ENCODE results near the gene TXNDC8. TPM values are rescaled to one million over a fixed set of nuclear protein-coding genes. Genes with fewer than 3 reads are reported as not detected.

Gene TXNDC8
- total RNA-seq, 1 experiment from 2014 or later = not detected

DNA sequence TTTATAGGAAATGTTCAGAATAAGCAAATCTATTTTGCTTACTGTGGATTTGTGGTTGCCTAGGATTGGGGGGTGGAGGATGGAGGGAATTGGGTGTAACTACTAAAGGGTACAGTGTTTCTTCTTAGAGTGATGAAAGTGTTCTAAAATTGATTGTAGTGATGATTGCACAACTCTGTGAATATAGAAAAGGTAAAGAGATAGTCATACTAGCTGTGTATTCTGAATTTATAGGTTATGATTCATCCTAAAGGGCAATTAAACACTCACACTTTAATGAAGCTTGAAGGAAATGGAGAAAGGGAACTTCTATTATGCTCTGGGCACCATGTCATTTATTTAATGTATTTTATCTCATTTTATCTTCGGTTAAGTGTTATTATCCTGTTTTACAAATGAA, 9.9 kb downstream of the TXNDC8 start:
- Mint-ChIP-seq H3K36me3 (no peaks in the 10 kb centered on the region), H3K27ac (no peak overlapping the region), H3K27me3 (ENCODE audit: low read depth) (peaks cover 5% of the 10 kb centered on the region; the same call in 1 of the 2 replicates), H3K4me3 (no peak overlapping the region), H3K4me1 (no peaks in the 10 kb centered on the region), H3K9me3 (peaks cover 16% of the 10 kb centered on the region)
- ATAC-seq (no peak), DNase-seq (ENCODE audit: low spot score) (no peak)
- CTCF ChIA-PET = no interaction called here
- no peak for TF ChIP-seq ATF1 (CRISPR knock-in tag; IDR thresholded peaks at IDR 0.05)
- TF ChIP-seq FOXJ3 (CRISPR knock-in tag; IDR thresholded peaks at IDR 0.05; ENCODE audit: borderline replicate concordance) = no peak
- TF ChIP-seq SMAD4 (CRISPR knock-in tag; IDR thresholded peaks at IDR 0.05) = no peak
- no peak for TF ChIP-seq ZNF425 (CRISPR knock-in tag; conservative IDR thresholded peaks at IDR 0.05)
- TF ChIP-seq ZSCAN18 (CRISPR knock-in tag; IDR thresholded peaks at IDR 0.05) = no peak
- TF ChIP-seq, protein P1, sequence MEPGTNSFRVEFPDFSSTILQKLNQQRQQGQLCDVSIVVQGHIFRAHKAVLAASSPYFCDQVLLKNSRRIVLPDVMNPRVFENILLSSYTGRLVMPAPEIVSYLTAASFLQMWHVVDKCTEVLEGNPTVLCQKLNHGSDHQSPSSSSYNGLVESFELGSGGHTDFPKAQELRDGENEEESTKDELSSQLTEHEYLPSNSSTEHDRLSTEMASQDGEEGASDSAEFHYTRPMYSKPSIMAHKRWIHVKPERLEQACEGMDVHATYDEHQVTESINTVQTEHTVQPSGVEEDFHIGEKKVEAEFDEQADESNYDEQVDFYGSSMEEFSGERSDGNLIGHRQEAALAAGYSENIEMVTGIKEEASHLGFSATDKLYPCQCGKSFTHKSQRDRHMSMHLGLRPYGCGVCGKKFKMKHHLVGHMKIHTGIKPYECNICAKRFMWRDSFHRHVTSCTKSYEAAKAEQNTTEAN (CRISPR knock-in tag; IDR thresholded peaks at IDR 0.05) = no peak
- TF ChIP-seq PRRX2 (CRISPR knock-in tag; IDR thresholded peaks at IDR 0.05) = no peak
- TF ChIP-seq, protein P2, sequence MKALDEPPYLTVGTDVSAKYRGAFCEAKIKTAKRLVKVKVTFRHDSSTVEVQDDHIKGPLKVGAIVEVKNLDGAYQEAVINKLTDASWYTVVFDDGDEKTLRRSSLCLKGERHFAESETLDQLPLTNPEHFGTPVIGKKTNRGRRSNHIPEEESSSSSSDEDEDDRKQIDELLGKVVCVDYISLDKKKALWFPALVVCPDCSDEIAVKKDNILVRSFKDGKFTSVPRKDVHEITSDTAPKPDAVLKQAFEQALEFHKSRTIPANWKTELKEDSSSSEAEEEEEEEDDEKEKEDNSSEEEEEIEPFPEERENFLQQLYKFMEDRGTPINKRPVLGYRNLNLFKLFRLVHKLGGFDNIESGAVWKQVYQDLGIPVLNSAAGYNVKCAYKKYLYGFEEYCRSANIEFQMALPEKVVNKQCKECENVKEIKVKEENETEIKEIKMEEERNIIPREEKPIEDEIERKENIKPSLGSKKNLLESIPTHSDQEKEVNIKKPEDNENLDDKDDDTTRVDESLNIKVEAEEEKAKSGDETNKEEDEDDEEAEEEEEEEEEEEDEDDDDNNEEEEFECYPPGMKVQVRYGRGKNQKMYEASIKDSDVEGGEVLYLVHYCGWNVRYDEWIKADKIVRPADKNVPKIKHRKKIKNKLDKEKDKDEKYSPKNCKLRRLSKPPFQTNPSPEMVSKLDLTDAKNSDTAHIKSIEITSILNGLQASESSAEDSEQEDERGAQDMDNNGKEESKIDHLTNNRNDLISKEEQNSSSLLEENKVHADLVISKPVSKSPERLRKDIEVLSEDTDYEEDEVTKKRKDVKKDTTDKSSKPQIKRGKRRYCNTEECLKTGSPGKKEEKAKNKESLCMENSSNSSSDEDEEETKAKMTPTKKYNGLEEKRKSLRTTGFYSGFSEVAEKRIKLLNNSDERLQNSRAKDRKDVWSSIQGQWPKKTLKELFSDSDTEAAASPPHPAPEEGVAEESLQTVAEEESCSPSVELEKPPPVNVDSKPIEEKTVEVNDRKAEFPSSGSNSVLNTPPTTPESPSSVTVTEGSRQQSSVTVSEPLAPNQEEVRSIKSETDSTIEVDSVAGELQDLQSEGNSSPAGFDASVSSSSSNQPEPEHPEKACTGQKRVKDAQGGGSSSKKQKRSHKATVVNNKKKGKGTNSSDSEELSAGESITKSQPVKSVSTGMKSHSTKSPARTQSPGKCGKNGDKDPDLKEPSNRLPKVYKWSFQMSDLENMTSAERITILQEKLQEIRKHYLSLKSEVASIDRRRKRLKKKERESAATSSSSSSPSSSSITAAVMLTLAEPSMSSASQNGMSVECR (CRISPR knock-in tag; IDR thresholded peaks at IDR 0.05; ENCODE audit: borderline replicate concordance) = no peak
- TF ChIP-seq, protein P3, sequence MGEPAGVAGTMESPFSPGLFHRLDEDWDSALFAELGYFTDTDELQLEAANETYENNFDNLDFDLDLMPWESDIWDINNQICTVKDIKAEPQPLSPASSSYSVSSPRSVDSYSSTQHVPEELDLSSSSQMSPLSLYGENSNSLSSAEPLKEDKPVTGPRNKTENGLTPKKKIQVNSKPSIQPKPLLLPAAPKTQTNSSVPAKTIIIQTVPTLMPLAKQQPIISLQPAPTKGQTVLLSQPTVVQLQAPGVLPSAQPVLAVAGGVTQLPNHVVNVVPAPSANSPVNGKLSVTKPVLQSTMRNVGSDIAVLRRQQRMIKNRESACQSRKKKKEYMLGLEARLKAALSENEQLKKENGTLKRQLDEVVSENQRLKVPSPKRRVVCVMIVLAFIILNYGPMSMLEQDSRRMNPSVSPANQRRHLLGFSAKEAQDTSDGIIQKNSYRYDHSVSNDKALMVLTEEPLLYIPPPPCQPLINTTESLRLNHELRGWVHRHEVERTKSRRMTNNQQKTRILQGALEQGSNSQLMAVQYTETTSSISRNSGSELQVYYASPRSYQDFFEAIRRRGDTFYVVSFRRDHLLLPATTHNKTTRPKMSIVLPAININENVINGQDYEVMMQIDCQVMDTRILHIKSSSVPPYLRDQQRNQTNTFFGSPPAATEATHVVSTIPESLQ (CRISPR knock-in tag; IDR thresholded peaks at IDR 0.05) = no peak
- no peak for TF ChIP-seq ZNF396 (CRISPR knock-in tag; IDR thresholded peaks at IDR 0.05; ENCODE audit: borderline replicate concordance)
- no peak for TF ChIP-seq GRHL2 (CRISPR knock-in tag; IDR thresholded peaks at IDR 0.05; ENCODE audit: insufficient replicate concordance, severe bottlenecking)
- TF ChIP-seq, protein P4, sequence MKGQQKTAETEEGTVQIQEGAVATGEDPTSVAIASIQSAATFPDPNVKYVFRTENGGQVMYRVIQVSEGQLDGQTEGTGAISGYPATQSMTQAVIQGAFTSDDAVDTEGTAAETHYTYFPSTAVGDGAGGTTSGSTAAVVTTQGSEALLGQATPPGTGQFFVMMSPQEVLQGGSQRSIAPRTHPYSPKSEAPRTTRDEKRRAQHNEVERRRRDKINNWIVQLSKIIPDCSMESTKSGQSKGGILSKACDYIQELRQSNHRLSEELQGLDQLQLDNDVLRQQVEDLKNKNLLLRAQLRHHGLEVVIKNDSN (CRISPR knock-in tag; IDR thresholded peaks at IDR 0.05) = no peak
- TF ChIP-seq MAX (CRISPR knock-in tag; IDR thresholded peaks at IDR 0.05) = no peak
- TF ChIP-seq STAT6 (CRISPR knock-in tag; conservative IDR thresholded peaks at IDR 0.05; ENCODE audit: low read depth) = no peak
- no peak for TF ChIP-seq TCF7 (CRISPR knock-in tag; IDR thresholded peaks at IDR 0.05; ENCODE audit: low read depth)
- POLR2A ChIA-PET = no interaction called here
